ENCODE data around the gene HSPA12B.

GRCh38 chr20:3781153-3781910, 48.8 kb downstream of the HSPA12B start, which contains the start of gene SPEF1:
- TF ChIP-seq CTCF (IDR thresholded peaks at IDR 0.05; ENCODE audit: poor library complexity) (peak; percentile 40), EZH2 (IDR thresholded peaks at IDR 0.05; ENCODE audit: borderline replicate concordance) (no peak)

Measured in hepatocyte (in vitro differentiated cells).